Stimulated activated CD4-positive, alpha-beta T cell treated with anti-CD3 and anti-CD28 coated beads, Interleukin-2, amount 100 ng/mL, for 48 hours (primary cell): ENCODE data around the gene ZNF212.
"Not testable (repeated sequence)": the region's sequence is repeated elsewhere in the genome, so short reads cannot be mapped to it uniquely, and the experiment has no call there.

Experiments used
- DNase-seq, 2 donors: peaks; one replicate each; pipeline ENCODE4 v3.0.0-alpha.2; 2020

Gene ZNF212

DNA sequence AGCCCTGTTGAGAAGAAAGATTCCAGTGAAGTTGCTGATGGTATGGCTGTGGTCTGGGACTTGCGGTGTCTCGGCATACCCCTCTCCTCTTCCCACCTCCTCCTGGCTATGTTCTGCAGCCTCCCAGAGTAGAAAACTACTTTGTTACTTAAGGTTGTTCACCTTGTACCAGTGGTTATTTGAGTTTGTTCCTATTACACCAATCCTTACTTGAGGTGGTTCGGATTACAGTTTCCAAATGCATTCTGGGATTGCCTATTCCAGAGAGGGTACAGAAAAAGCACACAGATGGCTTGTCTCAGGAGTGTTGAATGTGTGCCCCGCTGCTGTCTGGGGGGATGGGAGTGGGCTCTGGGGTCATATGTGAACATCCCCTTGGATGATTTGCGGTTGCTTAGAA is 15.7 kb downstream of the ZNF212 start:
- DNase-seq: no peak

DNA sequence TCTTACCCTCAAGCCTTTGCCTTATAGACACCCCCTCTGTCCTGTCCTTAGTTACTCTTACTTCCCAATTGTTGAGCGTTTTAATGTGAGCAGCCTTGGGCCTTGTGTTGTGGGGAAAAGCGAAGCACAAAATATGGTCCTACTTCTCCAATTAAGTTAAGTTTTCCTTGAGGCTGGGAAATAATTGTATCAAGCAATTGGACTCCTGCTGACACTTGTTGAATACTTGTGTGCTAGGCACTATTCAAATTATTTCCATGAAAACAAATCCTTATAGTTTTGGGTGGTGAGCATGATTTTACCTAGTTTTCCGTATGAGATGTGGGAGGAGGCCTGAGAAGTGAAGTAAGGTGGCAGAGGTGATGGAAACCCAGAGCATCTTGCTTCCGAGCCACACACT is 17.1 kb downstream of the ZNF212 start:
- DNase-seq: no peak

DNA sequence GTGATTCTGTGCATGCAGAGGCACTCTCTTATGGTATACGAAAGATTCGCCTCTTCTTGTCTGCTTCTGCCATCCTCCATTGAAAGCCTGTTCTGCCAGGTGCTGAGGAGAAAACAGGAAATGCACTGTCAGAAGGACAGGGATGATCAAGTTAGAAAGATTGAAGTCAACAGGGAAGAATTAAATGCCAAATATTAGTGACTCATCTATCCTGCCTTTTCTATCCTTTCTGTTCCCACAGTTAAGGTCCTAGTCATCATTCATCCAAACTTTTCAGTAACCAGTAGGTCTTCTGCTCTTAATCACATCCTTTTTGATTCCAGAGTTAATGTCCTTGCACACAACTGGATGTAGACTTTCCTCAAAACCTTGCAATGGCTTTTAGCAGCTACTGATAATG is 17.7 kb downstream of the ZNF212 start:
- no peak for DNase-seq

DNA sequence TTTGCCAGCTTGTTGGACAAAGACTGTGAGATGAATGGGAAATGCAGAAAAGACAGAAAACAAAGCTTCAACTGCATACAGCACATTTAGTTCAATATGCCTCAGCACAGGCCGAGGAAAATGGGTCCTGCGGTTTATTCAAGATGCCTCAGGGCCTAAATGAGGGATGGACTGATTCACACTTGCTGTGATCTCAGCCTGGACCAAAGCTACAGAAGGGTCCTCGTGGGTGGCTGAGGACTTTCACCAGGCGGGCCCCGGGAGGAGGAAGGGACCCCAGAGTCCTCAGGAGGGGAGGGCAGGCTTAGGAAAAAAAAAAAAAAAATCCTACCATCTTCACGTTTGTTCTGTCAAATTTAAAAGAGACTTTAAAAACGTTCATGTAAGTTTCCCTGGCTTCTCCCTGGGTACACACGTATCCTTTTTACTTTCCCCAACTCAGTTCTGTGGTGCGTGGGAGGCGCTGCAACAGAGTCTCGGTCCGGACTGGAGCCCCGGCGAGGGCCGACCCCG is 21.9 kb downstream of the ZNF212 start:
- no peak for DNase-seq

DNA sequence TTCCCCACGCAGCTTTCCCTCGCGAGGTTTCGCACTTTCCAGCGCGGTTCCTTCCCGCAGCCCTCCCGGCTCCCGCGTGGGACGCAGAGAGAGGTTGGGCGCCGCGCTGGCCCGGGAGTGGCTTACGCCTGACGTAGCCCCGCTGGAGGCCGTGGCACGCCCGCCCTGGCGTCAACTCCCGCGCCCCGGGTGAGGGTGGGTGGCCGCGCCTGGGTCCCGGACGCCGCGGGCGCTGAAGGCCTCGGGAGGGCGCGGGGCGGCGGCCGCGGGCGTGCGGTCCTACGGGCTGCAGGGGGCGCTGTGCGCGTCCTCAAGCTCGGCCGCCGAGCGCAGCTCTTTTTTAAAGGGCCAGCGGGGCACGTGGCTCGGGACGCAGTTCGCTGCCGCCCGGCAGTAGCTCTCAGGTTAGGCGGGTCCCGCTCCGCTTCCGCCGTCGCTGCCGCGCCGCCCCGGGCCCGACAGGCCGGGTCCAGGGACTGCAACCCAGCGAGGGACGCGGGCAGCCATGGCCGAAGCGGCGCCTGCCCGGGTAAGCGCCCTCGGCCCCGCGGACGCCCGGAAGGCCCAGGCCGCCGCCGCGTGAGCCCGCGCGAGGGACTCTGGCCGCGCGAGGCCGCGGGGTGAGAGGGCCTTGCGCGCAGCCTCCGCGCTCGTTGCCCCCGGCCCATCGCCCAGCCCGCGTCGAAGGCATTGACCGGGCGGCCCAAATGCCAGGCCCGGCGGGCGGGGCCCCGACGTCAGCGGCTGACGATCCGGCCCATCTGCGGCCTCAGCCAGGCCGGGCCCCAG is 22.6 kb downstream of the ZNF212 start, which contains the start of gene ZNF783:
Gene ZNF783 (plus strand): TSS at position 368 of the 789 bp plus-strand sequence. CDS start 138 bp downstream, at position 506.
- peak; percentile 75 to 83 for DNase-seq

DNA sequence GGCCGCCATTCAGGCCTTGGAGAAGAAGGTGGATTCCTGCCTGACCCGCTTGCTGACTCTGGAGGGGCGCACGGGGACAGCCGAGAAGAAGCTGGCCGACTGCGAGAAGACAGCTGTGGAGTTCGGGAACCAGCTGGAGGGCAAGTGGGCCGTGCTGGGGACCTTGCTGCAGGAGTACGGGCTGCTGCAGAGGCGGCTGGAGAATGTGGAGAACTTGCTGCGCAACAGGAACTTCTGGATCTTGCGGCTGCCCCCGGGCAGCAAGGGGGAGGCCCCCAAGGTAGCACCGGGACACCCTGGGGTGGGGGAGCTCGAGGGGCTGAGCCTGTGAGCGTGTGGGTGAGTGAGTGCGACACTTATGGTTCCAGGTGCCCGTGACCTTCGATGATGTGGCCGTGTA is 27.0 kb downstream of the ZNF212 start:
- no peak for DNase-seq

DNA sequence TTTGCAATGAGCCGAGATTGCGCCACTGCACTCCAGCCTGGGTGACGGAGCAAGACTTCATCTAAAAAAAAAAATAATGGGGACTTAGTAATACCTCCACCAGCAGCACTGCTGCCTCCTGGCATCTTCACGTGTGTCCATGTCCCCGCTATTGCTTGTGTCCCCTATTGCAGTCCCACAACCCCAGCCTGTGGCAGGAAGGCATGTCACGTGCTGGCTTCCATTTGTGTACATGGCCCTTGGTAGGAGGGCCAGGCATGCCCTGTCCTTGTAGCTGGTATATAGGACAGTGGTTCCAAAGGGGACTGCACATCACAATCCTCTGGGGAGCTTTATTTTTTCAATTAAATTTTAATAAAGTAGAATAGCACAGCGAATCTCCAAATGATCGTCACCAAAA is 28.3 kb downstream of the ZNF212 start:
- no peak for DNase-seq

DNA sequence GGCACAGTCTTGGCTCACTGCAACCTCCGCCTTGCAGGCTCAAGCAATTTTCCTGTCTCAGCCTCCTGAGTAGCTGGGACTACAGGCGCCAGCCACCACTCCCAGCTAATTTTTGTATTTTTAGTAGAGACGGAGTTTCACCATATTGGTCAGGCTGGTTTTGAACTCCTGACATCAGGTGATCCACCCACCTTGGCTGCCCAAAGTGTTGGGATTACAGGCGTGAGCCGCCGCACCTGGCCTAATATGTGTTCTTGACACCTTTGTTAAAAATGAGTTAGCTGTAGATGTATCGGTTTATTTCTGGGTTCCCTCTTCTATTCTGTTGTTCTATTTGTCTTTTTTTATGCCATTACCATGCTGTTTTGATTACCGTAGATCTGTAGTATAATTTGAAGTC is 35.0 kb downstream of the ZNF212 start:
- DNase-seq: not testable (repeated sequence)

DNA sequence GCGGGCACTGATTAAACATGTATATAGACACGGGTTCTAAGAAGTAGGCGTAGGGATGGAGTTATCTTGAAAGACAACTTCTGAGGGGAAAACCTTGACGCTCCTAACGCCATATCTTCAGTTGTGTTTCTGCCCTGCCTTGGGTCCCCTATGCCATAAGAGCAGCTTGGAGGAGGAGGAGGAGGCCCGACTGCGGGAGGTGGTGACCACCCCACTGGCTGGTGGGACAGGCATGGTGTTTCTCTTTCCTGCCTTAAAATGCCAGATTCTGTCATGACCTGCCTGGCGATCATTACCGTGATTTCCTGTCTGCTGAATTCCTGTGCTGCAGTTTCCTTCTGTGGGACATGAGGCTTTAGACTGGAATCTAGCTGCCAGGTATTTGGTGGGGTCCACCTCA is 38.4 kb downstream of the ZNF212 start:
- no peak for DNase-seq

DNA sequence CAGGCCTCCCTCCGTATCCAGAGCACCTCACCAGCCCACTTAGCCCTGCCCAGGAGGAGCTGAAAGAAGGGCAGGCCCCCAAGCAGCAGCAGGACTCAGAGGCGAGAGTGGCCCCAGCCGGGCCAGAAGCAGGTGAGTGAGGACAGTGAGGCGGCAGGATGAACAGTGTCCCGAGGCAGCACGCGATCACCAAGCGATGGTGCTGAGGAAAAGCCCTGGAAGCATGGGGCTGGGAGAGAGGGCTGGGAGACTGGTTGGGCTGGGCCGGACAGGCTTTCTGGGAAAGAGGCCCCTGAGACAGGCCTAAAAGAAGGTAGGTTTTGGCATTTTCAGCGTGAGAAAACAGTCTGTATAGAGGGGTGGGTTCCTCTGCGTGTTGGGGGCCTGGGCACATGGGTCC is 38.9 kb downstream of the ZNF212 start:
- no peak for DNase-seq

DNA sequence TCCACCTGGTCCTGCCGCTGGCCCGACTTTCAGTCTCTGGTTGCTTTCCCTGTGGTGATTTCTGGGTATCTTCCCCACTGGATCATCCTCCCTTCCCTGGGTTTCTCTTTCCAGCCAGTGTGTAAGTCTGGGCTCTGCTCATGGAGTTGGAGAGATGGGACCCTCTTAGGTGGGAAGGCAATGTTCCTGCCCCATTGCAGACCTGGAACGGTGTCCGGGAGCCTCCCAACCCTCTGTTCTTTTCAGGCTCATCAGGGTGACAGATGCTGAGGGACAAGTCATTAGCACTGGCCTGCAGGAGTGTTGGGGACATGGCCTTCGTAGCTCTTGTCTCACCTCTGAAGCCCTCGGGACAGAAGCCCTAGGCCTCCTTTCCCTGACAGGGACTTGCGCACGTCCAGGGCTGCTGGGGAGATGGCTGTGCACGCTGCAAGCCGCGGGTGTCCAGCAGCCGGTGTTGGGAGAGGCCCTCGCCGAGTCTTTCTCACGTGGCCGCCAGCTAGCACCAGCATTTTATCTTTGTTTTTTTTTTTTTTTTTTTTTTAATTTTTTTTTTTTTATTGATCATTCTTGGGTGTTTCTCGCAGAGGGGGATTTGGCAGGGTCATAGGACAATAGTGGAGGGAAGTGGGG is 39.8 kb downstream of the ZNF212 start:
- DNase-seq: no peak

DNA sequence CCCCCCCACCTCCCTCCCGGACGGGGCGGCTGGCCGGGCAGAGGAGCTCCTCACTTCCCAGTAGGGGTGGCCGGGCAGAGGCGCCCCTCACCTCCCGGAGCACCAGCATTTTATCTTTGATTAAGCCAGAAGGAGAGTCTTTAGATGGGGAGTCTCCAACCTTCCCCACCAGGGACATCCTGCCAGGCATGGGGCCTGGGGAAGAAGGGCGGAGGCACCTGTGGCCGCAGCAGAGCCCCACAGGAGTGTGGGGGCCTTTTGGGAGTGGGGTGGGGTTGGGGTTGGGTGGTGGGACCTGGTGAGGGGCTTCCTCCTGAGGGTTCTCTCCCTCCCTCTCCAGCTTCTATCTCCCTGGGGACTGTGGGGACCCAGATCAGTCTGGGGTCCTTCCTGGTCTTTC is 40.7 kb downstream of the ZNF212 start:
- no peak for DNase-seq

DNA sequence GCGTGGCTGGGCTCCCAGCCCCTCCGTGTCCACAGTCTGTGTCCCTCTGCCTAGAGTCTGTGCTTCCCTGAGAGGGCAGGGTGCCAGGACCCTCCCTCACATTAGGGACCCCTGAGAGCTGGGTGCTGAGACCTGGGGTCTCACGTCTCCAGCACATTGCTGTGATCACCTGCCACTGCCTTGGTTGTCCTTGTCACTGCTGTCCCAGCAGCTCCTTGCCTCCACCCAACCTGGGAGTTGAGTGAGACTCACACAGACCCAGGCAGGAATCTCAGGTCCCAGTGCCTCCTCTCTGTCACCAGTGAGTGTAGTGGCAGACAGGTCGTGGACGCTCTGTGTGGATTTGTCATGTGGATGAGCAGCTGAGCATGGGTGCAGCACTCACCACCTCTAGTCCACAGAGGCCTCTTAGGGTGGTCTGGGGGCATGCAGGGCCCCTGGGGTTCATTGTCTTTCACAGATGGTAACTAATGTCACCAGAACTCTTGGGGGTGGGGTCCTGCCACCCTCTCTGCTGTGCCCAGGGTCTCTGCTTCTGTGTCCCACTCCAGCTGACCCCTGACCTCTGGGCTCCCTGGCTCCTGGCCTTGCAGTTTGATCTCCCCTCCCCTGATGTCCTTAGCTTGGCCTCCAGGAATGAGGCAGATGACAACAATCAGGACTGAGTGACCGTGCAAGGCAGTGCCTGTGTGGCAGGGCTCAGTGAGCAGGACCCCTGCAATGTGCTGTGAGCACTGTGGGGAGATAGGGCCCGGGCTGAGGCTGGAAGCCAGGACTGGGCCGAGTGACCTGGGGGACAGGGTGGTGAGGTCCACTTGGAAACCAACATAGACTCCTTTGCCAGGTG is 41.4 kb downstream of the ZNF212 start:
- no peak for DNase-seq

DNA sequence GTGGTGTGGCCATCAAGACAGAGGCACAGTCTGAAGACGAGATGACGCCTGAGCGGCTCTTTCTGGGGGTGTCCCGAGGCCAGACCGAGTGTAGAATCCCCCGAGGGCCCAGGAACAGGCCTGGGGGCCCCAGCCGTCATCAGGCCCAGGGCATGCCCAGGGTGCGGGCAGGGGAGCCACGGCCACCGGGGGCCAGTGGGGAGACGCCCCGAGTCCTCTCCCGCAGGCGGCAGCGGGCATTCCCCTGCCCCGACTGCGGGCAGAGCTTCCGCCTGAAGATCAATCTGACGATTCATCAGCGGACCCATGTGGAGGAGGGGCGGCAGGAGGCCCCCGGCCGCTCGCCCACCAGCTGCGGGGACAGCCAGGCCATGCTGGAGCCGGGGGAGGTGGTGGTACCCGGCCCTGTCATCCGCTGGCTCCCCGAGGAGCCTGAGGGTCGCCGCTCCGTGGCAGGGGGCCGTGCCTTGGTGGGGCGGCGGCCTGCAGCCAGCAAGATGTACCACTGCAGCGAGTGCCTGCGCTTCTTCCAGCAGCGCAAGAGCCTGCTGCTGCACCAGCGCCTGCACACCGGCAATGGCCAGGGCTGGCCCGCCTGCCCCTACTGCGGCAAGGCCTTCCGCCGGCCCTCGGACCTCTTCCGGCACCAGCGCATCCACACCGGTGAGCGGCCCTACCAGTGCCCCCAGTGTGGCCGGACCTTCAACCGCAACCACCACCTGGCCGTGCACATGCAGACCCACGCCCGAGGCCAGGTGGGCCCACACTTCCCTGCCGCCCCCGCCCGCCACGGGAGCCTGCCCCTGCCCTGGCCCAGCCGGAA is 42.3 kb downstream of the ZNF212 start:
- no peak for DNase-seq

DNA sequence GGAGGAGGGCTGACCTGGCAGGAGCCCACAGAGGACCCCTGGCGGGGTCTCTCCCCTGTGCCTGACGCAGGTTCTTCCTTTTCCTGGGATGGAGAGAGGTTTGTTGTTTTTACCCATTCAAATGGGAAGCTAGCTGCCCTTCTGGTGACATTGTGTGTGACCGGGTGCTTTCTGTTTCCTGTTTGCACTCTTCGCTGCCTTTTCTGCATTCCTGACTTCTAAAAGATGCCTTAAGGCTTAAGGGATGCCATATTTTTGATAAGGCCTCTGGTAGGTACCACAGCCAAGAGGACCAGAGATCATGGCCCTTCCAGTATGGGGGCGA is 42.8 kb downstream of the ZNF212 start:
- no peak for DNase-seq

DNA sequence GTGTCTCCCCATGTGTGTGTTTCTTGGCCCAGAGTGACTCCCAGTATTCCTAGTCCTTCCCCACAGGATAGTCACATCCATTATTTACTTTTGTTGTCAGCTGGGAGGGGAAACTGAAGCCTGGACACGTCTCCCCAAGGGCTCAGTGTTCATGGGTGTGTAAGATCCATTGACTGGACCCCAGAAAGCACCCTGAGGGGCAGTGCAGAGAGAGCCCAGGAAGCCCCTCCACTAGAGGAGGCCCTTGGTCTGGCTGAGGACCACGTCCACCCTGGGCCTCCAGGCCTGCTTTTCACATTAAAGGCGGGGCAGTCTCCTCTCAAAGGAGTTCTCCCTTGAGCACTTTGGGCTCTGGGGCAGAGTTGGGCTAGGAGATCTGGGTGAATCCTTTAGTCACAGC is 43.9 kb downstream of the ZNF212 start:
- DNase-seq: no peak

DNA sequence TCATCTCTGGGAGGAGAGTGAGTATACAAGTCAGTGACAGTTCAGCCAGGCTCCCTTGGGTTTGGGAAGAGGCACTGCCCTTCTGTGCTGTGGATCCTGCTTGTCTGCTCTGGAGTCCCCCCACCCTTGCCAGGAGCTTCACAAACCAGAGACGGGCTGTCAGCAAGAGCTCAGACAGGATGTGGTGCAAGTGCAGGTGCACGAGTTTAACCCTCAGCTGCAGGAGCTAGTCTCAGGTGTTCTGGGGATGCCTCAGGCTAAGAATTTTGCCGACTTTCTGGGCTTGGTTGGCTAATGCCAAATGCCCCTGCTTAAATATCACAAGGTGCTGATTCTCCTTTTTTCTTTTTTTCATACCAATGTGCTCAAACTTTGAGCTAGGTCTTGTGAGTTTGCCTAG is 44.9 kb downstream of the ZNF212 start:
- DNase-seq: peak in 1 of 2 donors; percentile 16

DNA sequence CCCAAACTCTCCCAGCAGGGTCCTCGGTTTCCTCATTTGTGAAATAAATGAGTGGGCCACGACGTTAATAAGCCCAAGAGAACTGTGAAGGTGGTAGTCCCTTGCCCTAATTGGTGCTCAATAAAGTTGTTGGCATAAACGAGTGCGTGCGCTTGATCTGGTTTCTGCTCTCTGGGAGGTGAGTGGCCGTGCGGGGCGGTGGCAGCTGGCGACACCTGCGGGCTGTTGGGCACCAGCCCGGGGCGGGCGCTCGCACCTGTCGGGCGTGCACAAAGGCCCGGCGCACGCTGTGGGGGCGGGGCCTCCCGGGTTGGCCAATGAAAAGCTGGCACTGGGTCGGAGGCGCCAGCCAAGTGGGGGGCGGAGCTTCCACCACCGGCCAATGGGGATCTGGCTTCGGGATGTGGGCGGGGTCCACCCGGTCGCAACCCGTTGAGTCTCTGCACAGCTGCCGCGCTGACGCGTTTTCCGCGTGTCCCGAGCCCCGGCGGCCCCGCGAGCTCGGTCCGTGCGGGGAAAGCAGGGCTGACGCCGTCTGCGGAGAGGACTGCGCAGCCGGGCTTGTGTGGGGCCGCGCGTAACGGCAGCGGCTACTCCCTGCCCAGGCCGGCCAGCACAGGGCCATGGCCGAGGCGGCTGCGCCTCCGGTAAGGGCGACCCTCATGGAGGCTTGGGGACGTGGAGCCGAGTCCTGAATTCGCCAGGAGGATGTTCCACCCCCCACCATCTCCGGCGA is 45.6 kb downstream of the ZNF212 start:
- peak; percentile 97 to 98 for DNase-seq

DNA sequence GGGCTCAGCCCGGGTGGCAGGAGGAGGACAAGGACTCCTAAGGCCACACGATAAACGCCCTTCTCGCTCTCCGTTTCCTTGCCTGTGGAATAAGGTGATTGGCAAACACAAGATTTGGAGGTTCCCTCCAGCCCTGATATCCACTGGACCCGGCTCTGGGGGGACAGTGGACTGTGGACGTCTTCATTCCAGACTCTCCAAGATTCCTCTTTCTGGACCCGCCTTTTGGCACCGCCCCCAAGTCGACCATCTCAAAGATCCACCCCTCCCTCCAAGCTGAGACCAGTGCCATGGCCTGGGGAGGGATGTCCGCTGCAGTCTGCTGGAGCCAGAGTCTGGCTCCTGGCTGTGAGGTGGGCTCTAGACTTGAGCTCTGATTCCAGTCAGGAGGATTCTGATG is 46.2 kb downstream of the ZNF212 start:
- DNase-seq: no peak

DNA sequence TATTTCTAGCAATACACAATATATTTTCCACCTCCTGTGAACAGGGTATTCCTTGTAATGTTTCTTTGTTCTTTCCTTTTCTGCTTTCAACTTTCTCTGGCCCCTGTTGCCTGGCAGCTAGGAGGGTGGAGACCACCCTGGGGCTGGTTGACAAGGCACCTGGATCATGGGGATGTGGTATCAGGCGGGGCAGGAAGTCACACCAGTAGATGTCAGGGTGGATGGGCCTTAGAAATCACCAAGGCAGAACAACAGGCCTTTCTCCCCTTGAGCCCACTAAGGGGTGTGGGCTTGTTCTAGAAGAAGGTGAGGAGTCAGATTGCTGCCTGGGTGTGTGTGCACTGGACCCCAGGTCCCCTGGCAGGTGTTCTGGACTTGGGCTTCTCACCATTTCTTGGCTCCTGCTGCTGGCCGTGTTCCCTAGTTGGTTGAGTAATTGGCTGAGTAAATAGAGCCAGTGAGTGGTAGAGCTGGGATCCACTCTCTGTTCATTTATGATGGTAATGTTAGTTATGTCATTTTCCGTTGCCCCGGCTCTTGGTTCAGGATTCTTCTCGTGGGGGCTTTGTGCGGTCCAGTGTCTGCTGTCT is 47.5 kb downstream of the ZNF212 start:
- DNase-seq: no peak

DNA sequence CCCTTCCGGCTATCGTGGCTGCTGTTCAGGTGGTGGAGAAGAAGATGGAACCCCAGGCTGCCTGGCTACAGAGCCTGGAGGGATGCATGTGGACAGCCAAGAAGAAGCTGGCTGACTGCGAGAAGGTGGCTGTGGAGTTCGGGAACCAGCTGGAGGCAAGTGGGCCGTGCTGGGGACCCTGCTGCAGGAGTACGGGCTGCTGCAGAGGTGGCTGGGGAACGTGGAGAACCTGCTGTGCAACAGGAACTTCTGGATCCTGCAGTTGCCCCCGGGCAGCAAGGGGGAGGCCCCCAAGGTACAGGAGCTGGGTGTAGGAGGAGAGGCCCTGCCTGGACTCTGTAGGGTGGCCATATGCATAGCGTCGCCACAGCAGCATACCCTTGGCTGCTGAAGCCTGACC is 48.2 kb downstream of the ZNF212 start:
- no peak for DNase-seq

DNA sequence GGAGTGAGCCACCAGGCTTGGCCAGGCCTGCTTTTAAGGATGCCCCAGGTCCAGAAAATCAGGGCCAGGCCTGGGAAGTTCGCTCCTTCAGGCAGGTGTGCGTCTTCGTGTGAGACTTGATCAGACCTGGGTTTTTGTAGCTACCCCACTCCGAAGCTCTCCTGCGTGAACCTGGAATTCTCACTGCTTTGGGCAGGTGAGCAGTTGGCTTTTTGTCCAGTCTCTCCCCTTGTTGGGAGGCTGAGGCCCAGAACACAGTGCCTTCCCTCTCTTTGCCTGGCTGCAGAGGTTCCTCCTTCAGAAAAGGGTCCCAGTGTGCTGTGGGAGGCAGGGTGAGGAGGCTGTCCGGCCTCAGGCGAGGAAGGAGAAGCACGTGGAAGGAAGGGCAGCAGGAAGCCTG is 49.8 kb downstream of the ZNF212 start:
- no peak for DNase-seq
